NCI-H2107 treated with DMSO at 0.1 percent for 48 hours (cell line): ENCODE data around the gene EVA1C.
"Not testable (repeated sequence)": the region's sequence is repeated elsewhere in the genome, so short reads cannot be mapped to it uniquely, and the experiment has no call there.

Experiments used
- DNase-seq: peaks from one replicate; lab custom pipeline; 2025; ENCODE audit not compliant: unreplicated experiment; lab: John Stamatoyannopoulos, UW

Gene EVA1C

GRCh38 chr21:32423320-32424190 lies 11.0 kb downstream of the EVA1C start:
- no peak for DNase-seq

- no peak for DNase-seq
Measured at GRCh38 chr21:32424191-32424535, 11.7 kb downstream of the EVA1C start.

DNA sequence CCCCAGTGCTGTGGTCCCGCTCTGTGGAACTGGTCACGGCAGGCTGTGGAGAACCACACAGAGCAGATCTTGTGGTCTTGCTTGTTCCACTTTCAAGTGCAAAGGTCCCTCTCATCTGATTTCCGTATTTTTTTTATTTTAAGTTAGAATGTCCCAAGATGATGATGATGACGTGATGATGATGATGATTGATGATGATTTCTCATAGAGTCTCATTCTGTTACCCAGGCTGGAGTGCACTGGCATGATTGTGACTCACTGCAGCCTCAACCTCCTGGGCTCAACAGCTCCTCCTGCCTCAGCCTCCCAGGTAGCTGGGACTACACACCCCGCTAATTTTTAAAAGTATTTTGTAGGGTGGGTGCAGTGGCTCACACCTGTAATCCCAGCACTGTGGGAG lies 12.2 kb downstream of the EVA1C start:
- DNase-seq, result no peak

DNA sequence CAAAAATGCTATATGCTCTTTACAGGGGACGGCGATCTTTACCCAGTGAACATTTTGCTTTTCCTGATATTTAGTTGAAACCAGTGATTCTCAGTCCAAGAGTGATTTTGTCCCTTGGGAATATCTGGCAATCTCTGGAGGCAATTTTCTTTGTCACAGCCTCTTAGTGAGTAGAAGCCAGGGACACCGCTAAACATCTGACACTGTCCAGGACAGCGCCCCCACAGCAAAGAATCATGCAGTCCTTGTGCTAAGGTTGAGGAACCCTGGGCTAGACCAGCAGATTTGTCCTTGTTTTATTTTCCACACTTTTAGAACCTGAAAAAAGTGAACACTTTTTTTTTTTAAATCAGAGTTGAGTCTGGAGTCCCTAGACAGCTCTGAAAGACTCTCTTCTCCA lies 13.1 kb downstream of the EVA1C start:
- no peak for DNase-seq

GRCh38 chr21:32426066-32426465 lies 13.6 kb downstream of the EVA1C start:
- no peak for DNase-seq

- DNase-seq, result no peak
Measured at GRCh38 chr21:32426592-32427051, 14.1 kb downstream of the EVA1C start.

DNA sequence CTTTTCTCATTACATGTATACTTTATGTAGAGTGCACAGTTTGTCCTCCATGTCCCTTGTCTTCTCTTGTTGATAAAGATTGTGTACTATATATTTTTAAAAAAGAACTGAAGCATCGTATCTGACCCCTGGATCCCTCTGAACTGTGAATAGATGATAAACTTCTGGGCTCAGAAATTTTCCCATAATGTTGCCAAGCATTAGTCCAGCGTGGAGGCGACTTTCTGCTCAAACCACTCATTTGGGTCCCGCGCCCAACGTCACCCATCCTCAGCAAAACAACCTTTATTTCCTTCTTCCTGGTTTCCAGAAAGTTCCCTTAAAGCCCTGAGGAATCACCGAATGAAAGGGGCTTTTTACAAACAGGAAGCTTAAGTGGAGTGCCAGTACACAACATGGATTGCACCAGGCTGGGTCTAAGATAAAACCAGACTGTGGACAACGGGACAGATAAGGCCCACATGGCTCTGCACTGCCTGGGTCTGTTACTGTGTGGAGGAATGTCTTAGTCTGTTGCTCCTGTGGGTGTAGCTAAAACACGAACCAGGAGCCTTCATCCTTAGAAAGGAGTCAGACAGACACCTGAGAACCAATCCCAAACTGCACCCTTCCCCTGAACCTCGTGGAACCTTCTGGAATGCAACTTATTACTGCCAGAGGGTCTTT lies 15.6 kb downstream of the EVA1C start:
- DNase-seq, result no peak

DNA sequence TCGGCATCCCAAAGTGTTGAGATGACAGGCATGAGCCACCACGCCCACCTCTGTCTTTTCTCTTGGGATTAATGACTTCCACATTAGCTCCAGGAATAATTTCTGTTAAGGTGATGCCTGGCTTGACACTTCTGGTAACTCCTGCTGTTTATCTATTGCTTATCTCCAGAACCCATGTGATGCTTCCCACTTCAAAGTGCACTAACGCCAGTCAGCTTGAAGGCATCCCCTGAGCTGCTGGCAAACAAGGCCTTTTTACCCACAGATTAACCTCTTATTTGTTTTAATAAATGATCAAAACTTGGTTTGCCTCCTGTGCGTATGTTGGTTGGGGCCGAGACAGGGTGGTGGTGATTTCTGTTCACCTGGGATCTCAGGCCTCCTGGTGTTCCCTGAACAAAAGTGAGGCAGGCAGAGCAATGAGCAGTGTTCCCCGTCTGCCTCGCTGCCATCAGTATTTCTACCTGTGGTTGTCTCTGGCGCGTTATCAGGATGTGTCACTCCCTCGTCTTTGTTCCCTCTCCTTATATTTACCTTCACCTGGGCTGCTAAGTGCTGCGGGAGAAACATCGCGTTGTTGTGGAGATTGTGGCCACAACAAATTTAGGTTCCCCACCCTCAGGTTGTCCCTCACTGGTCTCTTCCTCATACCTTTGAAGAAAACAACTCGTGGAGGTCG lies 20.6 kb downstream of the EVA1C start:
- DNase-seq, result peak; percentile 29

GRCh38 chr21:32437729-32438128 lies 25.2 kb downstream of the EVA1C start:
- DNase-seq, result no peak

- no peak for DNase-seq
Measured at GRCh38 chr21:32442566-32443318, 30.2 kb downstream of the EVA1C start.

GRCh38 chr21:32445101-32445500 lies 32.6 kb downstream of the EVA1C start:
- DNase-seq, result no peak

DNA sequence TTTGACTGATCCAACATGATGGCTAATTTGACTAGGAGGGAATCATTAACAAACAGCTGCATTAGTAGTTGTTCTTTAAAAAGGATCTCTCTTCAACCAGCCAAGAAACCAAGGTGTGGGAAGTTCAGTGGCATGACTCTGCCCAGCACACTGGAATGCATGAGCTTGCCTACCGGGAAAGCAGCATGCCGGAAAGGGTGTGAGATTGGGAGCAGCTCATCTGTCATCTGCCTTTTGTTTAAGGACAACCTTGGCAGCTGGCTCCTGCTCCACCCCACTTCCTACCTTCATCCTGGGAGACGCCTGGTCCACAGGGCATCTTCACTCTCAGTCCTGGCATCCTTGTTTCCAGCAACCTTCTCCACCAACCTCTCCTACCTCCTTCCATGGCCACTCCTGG lies 33.9 kb downstream of the EVA1C start:
- not testable (repeated sequence) for DNase-seq

DNA sequence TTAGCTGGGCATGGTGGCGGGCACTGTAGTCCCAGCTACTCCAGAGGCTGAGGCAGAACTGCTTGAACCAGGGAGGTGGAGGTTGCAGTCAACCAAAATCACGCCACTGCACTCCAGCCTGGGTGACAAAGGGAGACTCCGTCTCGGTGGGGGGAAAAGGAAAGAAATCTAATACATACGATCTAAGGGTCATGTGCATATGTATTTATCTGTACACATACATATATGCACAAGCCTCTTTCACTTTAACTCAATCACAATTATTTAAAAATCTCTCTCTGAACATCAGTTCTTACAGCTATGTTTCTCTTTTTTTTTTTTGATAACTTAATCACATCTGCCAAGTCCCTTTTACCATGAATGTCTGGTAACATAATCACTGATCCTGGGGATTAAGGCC lies 34.7 kb downstream of the EVA1C start:
- DNase-seq, result no peak

DNA sequence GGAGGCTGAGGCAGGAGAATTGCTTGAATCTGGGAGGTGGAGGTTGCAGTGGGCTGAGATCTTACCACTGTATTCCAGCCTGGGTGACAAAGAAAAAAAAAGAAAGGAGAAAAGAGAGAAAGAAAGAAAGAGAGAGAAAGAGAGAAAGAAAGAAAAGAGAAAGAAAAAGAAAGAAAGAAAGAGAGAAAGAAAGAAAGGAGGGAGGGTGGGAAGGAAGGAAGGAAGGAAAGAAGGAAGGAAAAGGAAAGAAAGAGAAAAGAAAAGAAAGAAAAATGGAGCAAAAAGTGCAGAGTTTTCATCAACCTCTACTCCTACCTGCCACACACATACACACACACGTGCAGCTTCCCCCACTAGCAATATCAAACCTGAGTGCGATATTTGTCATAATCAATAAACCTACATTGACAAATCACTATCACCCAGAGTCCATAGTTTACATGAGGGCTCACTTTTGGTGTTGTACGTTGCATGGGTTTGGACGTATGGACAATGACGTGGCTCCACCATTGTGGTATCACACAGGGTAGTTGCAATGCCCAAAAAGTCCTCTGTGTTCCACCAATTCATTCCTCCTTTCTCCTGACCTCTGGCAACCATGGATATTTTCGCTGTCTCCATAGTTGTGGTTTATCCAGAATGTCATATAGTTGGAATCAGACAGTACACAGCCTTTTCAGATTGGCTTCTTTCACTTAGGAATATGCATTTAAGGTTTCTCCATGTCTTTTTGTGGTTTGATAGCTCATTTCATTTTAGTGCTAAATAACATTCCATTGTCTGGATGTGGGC lies 36.5 kb downstream of the EVA1C start:
- DNase-seq, result no peak

- DNase-seq, result not testable (repeated sequence)
Measured at GRCh38 chr21:32450881-32451701, 38.6 kb downstream of the EVA1C start.

DNA sequence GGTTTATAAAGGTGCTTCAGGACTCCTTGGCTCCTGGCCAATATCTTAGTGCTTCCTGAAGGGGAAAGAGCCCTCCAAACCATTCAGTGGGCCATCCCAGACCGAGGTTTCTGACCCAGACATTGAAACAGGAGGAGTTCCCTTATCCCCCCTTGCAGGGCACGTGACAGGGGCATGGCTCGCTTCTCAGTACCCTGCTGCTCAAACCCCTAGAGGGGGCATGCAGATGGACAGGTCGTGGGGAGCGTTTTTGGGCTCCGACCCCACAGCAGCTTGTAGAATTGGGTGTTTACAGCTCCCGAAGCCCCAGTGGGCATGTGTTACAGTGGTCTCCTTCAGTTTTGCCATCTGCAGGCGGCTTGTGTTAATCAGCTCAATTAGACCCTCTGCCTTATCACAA lies 39.7 kb downstream of the EVA1C start:
- not testable (repeated sequence) for DNase-seq

GRCh38 chr21:32452641-32453040 lies 40.1 kb downstream of the EVA1C start:
- DNase-seq, result no peak

DNA sequence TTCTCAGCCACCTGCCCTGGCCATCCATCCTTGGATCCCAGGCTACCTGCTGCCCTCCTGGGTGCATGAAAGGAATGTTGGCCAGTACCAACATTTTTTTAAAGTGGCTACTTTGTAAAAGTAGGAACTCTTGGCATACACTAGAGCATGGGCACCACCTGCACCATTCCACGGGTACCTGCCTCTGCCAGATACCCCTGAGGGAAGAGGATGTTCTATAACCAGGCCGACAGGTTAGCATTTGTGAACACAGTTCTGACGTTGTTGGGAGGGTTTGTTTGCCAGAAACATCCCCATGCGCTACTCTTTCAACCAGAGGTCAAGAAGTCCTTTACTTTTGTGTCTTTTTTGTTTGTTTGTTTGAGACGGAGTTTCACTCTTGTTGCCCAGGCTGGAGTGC lies 43.0 kb downstream of the EVA1C start:
- no peak for DNase-seq

DNA sequence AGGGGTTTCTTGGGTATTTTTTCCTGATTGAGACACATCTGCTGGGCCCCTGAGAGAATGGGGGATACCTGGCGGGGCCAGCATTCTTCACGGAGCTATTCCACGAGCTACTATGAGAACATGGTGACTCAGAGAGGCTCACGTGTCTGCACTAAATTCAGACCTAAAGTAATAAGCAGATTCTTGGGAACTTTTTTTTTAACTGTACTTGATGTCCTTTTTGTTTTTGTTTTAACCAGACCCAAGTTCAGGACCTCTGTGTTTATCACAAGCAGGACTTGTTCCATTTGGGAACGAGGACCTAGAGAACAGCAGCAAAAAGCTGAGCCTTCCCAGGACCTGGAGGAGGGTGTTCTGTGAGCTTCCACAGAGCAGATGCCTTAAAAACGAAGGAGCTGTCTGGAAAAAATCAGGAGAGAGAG lies 44.0 kb downstream of the EVA1C start:
- DNase-seq, result no peak
